ENCODE data around the gene AOC1.
"Not testable (repeated sequence)": the region's sequence is repeated elsewhere in the genome, so short reads cannot be mapped to it uniquely, and the experiment has no call there.

AOC1 gene

GRCh38 chr7:150852371-150852905 lies at the start of gene AOC1:
Gene AOC1, plus strand, starts transcription at chr7:150852517. Its CDS starts 3,954 bp downstream, at chr7:150856471.
- no peak for DNase-seq (ENCODE audit: low spot score)

- no peak for DNase-seq (ENCODE audit: low spot score)
These were observed 49.0 kb upstream of the AOC1 start for GRCh38 chr7:150803161-150803860.

GRCh38 chr7:150804802-150805201 lies 47.5 kb upstream of the AOC1 start:
- DNase-seq (ENCODE audit: low spot score), result no peak

- no peak for DNase-seq (ENCODE audit: low spot score)
These were observed 46.5 kb upstream of the AOC1 start for GRCh38 chr7:150805864-150806263.

- DNase-seq (ENCODE audit: low spot score), result no peak
These were observed 45.9 kb upstream of the AOC1 start for GRCh38 chr7:150806454-150806853.

- no peak for DNase-seq (ENCODE audit: low spot score)
These were observed 45.5 kb upstream of the AOC1 start for GRCh38 chr7:150806863-150807262.

GRCh38 chr7:150807616-150808438 lies 44.5 kb upstream of the AOC1 start:
- not testable (repeated sequence) for DNase-seq (ENCODE audit: low spot score)

- DNase-seq (ENCODE audit: low spot score), result no peak
These were observed 37.9 kb upstream of the AOC1 start for GRCh38 chr7:150814328-150815001.

- DNase-seq (ENCODE audit: low spot score), result no peak
These were observed 33.3 kb upstream of the AOC1 start for GRCh38 chr7:150818971-150819370.

- no peak for DNase-seq (ENCODE audit: low spot score)
These were observed 32.2 kb upstream of the AOC1 start for GRCh38 chr7:150820148-150820547.

GRCh38 chr7:150820578-150821198 lies 31.6 kb upstream of the AOC1 start:
- DNase-seq (ENCODE audit: low spot score), result no peak

- no peak for DNase-seq (ENCODE audit: low spot score)
These were observed 29.3 kb upstream of the AOC1 start for GRCh38 chr7:150823043-150823442.

GRCh38 chr7:150823484-150824126 lies 28.7 kb upstream of the AOC1 start:
- no peak for DNase-seq (ENCODE audit: low spot score)

- no peak for DNase-seq (ENCODE audit: low spot score)
These were observed 27.7 kb upstream of the AOC1 start for GRCh38 chr7:150824379-150825177.

- no peak for DNase-seq (ENCODE audit: low spot score)
These were observed 26.1 kb upstream of the AOC1 start for GRCh38 chr7:150826061-150826849.

GRCh38 chr7:150828384-150828783 lies 23.9 kb upstream of the AOC1 start:
- DNase-seq (ENCODE audit: low spot score), result no peak

- no peak for DNase-seq (ENCODE audit: low spot score)
These were observed 22.9 kb upstream of the AOC1 start for GRCh38 chr7:150829426-150829825.

- DNase-seq (ENCODE audit: low spot score), result no peak
These were observed 21.4 kb upstream of the AOC1 start for GRCh38 chr7:150830937-150831336.

GRCh38 chr7:150831851-150832250 lies 20.5 kb upstream of the AOC1 start:
- DNase-seq (ENCODE audit: low spot score), result no peak

GRCh38 chr7:150835019-150835418 lies 17.3 kb upstream of the AOC1 start:
- no peak for DNase-seq (ENCODE audit: low spot score)

Data from activated CD4-positive, alpha-beta T cell treated with anti-CD3 and anti-CD28 coated beads, Interleukin-2, Interleukin-4, amounts not matched to agents 100 ng/mL and 50 ng/mL, durations not matched to agents 16 hours and 8 hours (primary cell).